Stimulated activated CD8-positive, alpha-beta memory T cell treated with anti-CD3 and anti-CD28 coated beads, Interleukin-15, amount 100 ng/mL, for 4 hours (primary cell): ENCODE measurements around the gene APMAP.

ENCODE experiments used
- DNase-seq, 2 donors: peaks; one replicate each; pipeline ENCODE4 v3.0.0-alpha.2; 2020; ENCODE audit warnings: low read depth in 2 of 2

APMAP gene

GRCh38 chr20:24966317-24967012 lies 26.1 kb downstream of the APMAP start:
- DNase-seq = no peak

- DNase-seq = no peak
Measured at GRCh38 chr20:24965065-24965919, 27.3 kb downstream of the APMAP start.

- DNase-seq = no peak
Measured at GRCh38 chr20:24964506-24964840, 28.1 kb downstream of the APMAP start.

- DNase-seq = no peak
Measured at GRCh38 chr20:24963672-24964505, 28.7 kb downstream of the APMAP start.

- DNase-seq = no peak
Measured at GRCh38 chr20:24962510-24962909, 30.0 kb downstream of the APMAP start.

GRCh38 chr20:24962182-24962492 lies 30.4 kb downstream of the APMAP start:
- DNase-seq = no peak

GRCh38 chr20:24961384-24962181 lies 31.0 kb downstream of the APMAP start:
- DNase-seq = no peak

- DNase-seq = no peak
Measured at GRCh38 chr20:24960861-24961260, 31.7 kb downstream of the APMAP start.

- no peak for DNase-seq
Measured at GRCh38 chr20:24960302-24960801, 32.2 kb downstream of the APMAP start.

- no peak for DNase-seq
Measured at GRCh38 chr20:24959591-24960301, 32.8 kb downstream of the APMAP start.

- no peak for DNase-seq
Measured at GRCh38 chr20:24958506-24959385, 33.8 kb downstream of the APMAP start.

- no peak for DNase-seq
Measured at GRCh38 chr20:24957326-24958016, 35.1 kb downstream of the APMAP start.

- DNase-seq = no peak
Measured at GRCh38 chr20:24956001-24956841, 36.3 kb downstream of the APMAP start.

- no peak for DNase-seq
Measured at GRCh38 chr20:24955045-24955444, 37.5 kb downstream of the APMAP start.

- DNase-seq = no peak
Measured at GRCh38 chr20:24954566-24954965, 38.0 kb downstream of the APMAP start.

- DNase-seq = no peak
Measured at GRCh38 chr20:24954151-24954550, 38.4 kb downstream of the APMAP start.

GRCh38 chr20:24953621-24954133 lies 38.9 kb downstream of the APMAP start:
- no peak for DNase-seq

GRCh38 chr20:24953209-24953575 lies 39.4 kb downstream of the APMAP start:
- no peak for DNase-seq
